SHP77 treated with DMSO at 0.1 percent for 48 hours (cell line): Measurements from ENCODE around the gene FOXK2.

Source experiments
- DNase-seq: peaks from one replicate; lab custom pipeline; 2025; lab: John Stamatoyannopoulos, UW

Gene FOXK2

GRCh38 chr17:82609655-82610054, 90.1 kb downstream of the FOXK2 start:
- DNase-seq = no peak

DNA sequence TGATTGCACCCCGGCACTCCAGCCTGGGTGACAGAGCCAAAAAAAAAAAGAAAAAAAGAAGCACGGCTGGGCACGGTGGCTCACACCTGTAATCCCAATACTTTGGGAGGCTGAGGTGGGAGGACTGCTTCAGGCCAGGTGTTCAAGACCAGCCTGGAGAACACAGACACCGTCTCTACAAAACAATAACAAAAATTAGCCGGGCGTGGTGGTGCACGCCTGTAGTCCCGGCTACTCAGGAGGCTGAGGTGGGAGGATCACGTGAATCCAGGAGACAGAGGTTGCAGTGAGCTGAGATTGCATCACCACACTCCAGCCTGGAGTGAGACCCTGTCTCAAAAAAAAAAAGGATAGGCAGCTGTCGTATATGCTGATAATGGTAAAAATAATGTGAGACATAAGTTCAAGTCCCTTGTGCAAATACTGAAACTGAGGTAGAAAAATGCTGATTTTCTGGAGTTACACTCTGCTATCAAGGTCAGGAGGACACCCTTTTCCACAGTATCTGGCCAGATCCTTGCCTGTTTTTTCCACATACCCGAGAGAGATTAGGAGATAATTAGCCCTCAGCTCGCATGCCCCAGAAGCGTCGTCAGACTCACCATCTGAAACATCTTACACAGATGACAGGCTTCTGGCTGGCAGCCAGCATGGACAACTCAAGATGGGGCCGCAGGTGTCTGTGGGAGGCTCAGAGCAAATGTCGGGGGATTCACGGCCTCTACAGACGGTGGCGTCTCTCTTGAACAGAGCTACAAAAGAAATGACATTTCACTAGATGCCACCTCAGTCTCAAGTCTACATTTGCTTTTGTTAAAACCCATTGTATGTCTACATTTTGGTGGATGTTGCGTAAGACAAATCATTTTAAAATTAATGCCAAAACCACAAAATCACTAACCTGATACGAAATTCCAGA, 91.9 kb downstream of the FOXK2 start:
- peak; percentile 17 for DNase-seq

DNA sequence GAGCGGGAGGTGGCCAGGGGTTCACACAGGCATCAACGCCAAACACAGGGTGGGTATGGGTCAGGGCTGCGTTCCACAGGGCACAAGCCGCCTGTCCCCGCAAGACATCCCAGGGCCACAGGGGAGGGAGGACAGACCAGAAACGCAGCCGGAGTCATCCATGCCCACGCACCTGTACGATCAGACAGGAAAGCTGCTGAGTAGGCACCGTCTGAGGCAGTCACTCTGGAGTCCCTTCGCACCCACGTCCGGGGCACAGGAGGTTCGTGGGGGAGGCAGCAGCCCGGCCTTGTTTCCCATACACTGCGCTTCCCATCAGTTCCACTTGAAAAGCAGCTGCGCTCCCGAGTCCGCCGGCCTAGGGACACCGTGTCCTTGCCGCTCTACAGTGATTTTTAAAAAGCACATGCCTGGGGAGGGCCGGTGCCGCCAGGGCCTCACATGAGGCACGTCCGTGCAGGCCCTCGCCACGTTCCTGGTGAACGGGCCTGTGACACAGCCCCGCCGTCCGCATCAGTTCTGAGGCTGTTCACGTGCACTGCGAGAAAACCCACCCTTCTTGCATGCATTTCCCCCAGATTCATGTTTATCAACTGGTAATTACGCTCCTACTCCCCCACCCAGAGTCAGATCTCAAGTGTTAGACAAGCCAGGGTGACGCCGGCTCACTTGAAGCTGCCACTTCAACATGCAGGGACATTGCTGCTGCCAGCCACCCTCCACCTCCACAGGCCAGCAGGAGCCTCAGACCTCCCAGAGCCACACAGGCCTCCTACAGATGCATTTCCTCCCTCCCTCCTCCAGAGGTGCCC, 94.0 kb downstream of the FOXK2 start:
- peak; percentile 66 for DNase-seq

DNA sequence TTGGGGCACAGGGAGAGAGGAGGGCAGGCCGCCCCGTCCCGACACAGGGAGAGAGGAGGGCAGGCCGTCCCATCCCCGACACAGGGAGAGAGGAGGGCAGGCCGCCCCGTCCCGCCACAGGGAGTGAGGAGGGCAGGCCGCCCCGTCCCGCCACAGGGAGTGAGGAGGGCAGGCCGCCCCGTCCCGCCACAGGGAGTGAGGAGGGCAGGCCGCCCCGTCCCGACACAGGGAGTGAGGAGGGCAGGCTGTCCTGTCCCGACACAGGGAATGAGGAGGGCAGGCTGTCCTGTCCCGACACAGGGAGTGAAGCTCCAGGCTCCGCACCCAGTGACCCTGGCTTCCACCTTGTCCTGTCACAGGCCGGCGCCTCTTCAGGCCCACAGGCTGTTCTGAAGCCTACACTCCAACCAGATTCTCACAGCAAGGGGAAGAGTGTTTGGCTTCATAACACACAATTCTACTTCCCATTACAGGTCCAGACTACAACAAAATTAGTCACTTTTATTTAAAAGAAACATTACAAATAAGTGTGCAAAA, 94.6 kb downstream of the FOXK2 start:
- DNase-seq = no peak

GRCh38 chr17:82615084-82616020, 95.8 kb downstream of the FOXK2 start:
- no peak for DNase-seq

GRCh38 chr17:82616021-82616711, 96.6 kb downstream of the FOXK2 start:
- DNase-seq = no peak

GRCh38 chr17:82619211-82619610, 99.7 kb downstream of the FOXK2 start:
- no peak for DNase-seq

- no peak for DNase-seq
Observed at GRCh38 chr17:82619641-82620040, 100.1 kb downstream of the FOXK2 start.

- DNase-seq = no peak
Observed at GRCh38 chr17:82623707-82624106, 104.2 kb downstream of the FOXK2 start.

DNA sequence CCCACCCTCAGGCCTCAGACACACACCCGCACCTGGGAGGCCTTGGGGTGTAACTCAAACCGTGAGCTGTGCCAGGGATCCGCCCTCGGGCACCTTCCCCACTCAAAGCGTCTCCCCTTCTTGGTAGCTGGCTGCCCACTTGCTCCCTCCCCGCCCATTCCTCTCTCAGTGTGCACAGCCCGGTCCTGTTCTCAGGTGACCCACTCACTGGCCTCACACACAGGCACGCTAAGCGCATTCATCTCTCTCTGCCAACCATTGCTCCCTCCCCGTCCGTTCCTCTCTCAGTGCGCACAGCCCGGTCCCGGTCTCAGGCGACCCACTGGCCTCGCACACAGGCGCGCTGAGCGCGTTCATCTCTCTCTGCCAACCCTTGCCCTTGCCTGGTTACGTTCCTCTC, 107.9 kb downstream of the FOXK2 start:
- DNase-seq = no peak

- DNase-seq = no peak
Observed at GRCh38 chr17:82629748-82630147, 110.2 kb downstream of the FOXK2 start.

GRCh38 chr17:82630212-82630611, 110.7 kb downstream of the FOXK2 start:
- no peak for DNase-seq

DNA sequence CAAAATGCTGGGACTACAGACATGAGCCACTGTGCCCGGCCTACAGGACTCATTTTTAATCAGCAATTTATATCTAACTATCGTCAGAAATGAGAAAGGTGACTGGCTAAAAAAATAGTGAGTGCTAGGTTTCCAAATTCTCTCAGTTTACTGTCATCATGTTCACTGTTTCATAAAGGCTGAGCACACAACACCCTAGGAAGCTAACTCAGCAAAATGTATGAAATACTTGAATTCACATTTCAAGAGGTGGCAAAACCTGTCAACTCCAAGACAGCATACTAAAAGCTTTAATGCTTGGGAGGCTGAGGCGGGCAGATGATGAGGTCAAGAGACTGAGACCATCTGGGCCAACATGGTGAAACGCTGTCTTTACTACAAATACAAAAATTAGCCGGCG, 112.0 kb downstream of the FOXK2 start:
- no peak for DNase-seq

DNA sequence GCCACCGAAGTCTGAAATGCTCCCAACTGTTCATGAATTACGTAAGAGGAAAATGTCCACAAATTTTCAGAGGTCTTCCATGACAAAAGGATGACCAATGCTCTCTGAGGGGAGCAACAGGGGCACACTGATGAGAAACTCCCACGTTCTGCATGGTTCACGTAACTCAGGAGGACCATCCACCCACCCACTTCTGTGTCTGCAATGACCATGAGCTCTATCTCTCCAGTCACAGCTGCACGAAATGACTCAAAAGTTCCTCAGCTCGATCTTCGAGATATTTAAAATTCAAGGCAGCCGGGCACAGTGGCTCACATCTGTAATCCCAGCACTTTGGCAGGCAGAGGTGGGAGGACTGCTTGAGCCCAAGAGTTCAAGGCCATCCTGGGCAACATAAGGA, 112.9 kb downstream of the FOXK2 start:
- DNase-seq = no peak

GRCh38 chr17:82633343-82633742, 113.8 kb downstream of the FOXK2 start:
- DNase-seq = no peak

- DNase-seq = no peak
Observed at GRCh38 chr17:82636626-82637598, 117.4 kb downstream of the FOXK2 start.

- DNase-seq = no peak
Observed at GRCh38 chr17:82638183-82638773, 118.7 kb downstream of the FOXK2 start.

GRCh38 chr17:82639628-82640027, 120.1 kb downstream of the FOXK2 start:
- no peak for DNase-seq

- no peak for DNase-seq
Observed at GRCh38 chr17:82640036-82640435, 120.5 kb downstream of the FOXK2 start.
